ENCODE data around the gene CAMK1D.

CAMK1D gene

DNA sequence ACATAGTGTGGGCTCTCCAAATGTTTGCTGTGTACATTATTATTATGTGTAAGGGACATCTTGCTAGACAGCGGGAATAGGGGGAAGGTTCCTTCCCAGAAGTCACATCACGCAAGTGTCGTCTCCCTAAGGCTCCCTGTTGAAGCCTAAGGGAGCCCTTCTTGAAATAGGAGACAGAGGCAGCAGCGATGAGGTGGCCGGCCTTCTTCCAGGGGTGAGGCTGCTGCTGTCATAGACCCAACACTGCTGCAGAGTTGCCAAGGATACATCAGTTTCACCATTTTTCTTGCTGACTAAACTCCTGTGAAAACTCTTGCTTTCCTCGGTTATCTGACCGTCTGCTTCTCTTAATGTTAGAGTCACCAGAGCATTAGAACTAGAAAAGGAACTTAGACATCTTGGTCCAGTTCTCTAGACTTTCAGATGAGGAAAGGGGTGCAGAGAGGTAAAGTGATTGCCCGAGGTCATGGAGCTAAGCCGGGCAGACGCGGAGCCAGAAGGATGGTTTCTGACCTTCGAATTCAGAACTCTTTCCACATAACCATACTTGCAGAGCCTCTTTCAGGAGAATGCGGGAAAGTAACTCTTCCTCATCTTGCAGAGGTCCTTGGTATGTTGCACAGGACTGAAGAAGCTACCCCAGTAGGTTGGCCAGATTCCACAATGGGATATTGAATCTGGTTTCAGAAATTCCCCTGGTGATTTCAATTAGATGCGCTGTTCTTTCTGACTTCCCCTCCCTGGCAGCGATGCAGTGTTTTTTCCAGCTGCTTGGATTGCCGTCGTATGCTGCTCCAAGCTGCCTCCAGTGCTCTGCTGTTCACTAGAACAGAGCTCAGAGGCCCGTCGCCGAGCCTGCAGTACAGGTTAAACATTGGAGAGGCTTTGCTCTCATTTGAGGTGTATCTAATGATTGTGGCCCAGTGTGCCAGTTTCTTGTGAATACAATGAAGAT, 217.1 kb downstream of the CAMK1D start:
- DNase-seq: no peak

DNA sequence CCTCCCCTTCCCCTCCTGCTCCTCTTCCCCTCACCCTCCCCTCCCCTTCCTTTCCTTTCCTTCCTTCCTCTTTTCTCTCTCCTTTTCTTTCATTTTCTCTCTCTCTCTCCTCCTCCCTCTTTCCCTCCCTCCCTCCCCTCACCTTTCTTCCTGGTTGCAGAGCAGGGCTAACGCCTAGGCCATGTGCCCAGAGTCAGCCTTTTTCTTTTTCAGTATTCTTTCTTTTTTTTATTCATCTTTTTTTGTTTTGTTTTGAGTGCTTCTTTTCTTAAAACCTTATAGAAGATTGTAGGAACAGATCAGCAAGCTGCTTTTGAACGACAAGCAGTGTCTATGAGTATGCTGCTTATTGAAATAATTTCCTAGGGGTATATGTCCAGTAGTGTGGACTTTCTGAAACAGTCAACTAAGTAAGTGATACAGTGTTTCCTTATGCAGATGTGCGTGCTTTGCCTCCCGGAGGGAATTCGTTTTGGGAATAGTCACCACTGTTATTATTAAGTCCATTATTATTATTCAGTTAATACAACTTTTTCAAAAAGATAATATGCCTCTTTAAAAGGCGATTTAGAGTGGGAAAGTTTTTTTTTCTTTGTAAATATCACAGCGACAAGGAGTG, 219.2 kb downstream of the CAMK1D start:
- no peak for DNase-seq

- no peak for DNase-seq
Observed at GRCh38 chr10:12572281-12572680, 222.9 kb downstream of the CAMK1D start.

- DNase-seq: no peak
Observed at GRCh38 chr10:12577610-12578009, 228.3 kb downstream of the CAMK1D start.

DNA sequence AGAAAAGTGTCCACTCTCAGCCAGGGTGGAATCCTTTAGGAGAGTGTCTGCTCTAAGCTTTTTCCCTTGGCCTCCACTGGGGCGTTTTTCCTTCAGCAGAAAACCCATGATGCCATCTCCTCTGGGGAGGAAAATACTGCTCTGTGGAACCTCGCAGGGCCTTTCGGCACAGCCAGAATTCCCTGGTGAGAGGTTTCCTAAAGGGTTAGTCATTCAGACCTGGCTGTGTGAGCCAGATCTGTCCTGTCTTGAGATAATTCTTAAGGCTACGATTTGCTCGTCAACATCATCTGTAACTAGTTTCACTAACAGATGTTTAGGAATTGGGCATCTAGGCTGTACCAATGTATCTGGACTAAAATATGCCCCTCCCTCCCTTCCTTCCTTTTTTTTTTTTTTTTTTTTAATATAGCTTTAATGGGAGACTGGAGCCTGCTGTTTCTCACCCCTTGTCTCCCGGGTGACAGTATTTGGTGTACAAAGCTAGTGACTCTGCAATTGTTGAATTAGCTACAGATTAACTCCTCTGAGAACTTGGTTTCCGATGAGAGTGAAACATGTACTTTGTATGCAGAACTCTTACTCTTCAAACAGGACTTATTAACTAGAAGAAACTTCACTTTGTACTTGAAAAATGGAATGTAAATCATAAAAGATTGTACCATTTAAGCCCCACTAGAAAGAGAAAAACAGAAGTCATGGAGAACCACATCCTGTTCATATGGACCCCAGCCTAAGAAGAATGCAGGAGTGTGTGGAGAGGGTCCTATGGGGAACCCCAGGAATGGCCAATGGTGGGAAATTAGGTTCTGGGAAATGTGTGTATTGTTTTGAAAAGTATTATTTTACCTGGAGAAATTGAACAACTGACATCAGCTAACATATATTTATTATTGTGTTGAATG, 230.9 kb downstream of the CAMK1D start:
- no peak for DNase-seq

DNA sequence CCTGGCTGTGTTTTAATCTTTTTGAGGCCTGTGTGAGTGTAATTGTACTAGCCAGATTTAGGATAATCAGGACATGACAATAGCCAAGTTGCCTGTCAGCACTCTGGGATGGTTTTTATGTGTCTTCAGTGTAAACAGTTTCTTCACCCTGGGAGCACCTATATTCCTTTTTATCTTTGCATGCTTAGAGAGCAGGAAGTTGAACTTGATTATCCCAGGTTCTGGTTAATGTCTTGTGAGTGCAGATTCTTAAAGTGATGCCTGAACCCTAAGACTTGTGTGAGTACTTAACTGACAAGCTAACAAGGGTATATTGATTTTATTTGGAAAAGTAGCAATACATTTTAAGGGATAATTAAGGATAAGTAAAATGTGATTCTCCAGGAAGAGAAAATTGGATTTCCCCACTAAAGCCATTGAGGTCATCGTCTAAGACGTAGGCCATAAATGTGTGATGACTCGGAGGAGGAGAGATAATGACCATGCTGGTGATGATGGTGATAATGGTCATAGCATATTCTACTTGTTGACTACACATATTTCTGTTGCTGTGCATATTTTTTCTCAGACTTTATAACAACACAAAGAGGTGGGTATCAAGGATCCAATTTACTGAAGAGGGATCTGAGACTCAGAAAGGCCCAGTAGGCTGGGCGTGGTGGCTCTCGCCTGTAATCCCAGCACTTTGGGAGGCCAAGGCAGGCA, 234.7 kb downstream of the CAMK1D start:
- DNase-seq: no peak

DNA sequence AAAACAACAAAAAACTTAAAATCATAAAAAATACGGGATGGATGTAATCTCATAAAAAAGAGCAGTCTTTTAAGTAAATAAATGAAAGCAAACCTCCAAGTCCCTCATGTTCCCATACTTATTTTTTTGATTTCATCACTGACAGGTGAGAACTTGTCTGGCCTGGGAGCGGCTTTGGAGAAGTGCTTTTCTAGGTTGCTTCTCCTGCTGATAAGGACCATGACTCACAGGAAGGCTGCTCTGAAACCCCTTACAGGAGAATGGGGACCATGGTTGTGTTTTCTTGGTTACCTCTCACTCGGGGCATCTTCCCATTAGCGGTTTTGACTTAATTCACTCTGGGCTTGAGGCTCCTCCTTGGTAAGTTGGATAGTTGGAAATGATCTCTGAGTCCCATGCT, 237.4 kb downstream of the CAMK1D start:
- DNase-seq: no peak

GRCh38 chr10:12587451-12587888, 238.1 kb downstream of the CAMK1D start:
- no peak for DNase-seq

GRCh38 chr10:12588091-12588860, 238.9 kb downstream of the CAMK1D start:
- no peak for DNase-seq

DNA sequence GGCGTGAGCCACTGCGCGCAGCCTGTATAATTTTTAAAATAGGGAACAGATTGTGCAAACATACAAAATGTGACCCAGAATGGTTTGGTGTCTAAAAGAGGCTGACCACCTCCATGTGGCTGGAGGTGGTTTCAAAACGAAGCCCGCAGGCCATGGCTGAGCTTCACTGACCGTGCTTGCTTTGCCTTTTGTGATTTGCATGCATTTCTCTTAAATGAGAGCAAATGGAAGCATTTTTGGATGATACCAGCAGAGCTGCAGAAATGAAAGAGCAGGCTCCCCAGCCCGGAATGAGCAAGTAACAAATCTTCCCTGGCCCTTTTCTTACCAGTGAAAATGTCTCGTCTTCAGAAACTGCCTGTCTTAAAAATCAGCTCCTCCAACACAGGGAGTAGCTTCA, 239.9 kb downstream of the CAMK1D start:
- DNase-seq: no peak

DNA sequence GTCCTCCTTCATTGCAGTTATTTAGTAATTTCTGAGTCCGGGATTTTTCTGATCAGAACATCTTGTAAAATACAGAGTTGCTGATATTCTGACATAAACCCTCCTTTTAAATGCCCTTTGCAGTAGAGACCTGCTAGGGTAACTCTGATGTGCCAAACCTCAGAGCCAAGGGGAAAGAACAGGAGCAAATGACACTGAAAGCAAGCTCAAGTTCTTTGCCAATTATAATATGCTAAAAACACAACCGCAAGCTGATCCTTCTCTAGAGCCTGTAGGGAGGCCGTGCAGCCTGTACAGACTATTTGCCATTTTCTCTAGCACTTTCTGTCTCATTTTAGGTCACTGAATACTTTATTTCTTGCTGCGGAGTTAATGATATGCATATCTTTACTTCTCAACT, 240.4 kb downstream of the CAMK1D start:
- no peak for DNase-seq

GRCh38 chr10:12590675-12591659, 241.6 kb downstream of the CAMK1D start:
- no peak for DNase-seq

DNA sequence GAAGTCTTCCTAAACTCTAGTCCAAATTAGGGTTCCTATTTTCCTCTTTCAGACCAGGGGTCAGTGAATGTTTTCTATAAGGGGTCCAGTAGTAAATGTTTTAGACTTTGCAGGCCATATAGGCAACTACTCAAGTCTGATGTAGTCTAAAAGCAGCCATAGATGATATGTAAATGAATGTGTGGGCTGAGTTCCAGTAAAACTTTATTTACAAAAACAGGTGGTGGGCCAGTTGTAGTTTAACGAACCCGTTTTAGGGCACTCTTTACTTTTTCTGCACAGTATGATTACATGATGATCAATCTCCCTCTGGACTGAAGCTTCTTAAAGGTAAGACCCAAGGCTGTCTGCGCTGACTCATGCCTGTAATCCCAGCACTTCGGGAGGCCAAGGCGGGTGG, 243.6 kb downstream of the CAMK1D start:
- no peak for DNase-seq

DNA sequence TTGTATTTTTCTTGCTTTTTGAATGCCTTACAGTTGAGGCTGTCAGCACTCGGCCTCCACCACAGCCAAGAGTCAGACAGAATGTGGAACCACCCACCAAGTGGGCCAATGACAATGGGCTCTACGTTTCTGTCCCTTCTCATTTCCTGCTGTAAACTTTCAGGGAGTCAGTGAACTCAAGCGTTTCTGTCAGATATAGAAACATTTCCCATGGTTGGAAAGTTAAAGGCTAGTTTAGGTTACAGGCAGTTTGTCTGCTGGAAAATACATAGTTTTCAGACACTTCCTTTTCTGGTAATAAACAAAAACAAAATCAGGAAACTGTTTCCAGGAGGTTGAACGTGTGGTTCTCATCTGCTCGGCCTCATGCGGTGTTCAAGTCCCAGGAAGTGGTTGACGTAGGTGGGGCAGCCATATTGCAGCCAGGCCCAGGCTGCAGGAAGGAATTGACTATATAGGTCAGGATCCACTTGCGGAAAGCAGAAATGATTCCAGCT, 245.1 kb downstream of the CAMK1D start:
- no peak for DNase-seq

DNA sequence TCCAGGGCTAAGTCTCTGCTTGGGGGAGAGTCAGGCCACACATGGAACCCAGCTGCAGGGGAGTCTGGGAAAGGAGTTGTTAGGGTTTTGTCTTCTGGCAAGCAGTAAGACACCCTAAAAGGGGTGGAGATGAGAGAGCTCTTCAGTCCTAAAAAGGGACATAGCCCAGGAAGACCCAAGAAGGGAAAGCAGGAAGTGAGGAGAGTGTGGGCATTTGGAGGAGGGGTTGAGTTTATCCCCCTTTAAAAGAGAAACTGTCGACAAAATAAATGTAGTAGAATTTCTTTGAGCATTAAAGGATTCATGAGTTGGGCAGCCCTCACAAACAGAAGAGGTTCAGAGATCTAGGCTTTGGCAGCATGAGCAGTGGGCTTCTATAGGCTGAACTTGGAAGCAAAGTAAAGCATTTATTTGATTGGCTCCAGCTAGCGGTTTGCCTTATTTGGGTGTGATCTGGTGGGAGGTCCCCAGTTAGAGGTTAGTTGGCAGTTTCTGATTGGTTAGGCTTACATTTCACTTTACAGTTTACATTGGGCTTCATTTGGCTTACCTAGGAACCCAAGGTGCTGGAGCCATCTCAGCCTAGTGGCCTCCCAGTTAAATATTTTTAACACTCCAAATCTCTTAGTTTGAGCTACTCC, 246.7 kb downstream of the CAMK1D start:
- no peak for DNase-seq

DNA sequence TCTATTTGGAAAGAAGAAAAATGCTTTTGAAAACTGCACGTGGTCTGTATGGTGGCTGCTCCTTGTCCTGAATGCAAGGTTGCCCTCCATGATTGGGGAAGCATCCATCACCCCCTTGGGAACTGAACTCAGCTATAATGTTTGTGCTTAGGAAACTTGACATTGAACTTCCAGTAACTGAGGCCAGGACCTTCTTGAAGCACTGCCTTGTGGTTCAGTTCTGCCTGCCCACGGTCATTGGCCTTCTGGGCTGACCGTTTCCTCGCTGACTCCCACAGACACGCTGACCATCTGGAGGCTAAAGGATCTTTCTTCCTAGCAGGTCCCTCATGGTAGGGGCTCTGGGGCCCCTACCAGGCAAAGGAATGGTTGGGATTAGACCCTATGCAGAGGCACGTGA, 247.8 kb downstream of the CAMK1D start:
- DNase-seq: no peak

DNA sequence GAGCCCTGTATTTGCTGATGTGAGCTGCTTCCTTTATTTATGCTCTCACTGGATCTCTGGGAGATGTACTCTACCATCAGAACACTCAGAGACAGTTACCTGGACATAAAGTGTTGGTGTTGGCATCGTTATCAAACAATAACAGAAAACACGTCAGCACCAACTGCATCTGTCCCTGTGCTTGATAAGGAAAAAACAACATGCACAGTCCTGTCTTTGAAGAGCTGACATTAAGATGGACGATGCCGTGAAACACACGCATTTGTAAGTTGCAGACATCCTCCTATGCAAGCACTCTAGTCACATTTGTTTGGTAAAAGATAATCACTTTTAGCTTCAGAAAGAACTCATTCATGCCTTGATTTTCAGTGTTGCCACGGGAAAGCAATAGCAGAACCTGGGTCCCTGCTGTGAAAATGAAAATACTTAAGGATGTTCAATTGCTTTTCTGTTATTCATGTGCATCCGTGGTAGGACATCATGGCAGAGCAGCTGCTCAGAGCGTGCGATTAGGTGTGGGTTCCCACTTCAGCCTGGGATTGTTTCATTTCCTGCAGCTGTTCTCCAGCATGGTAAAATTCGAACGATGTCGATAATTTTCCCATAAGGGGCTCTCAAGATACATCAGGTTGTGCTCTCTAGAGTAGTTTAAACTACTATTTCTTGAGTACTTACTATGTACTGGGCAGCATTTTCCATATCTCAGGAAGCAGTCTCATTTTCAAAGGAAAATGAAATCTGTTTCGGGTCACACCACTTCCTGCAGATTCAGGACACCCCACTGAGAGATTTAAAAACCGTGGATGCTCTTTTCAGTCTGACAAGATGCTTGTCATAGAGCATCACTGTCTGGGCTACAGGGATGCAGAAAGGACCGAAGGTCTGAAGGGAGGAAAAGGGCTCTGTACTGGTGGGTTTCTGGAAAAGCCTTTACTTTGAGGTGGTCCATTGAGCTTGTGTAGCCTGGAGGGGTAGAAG, 248.7 kb downstream of the CAMK1D start:
- DNase-seq: no peak

GRCh38 chr10:12600652-12601051, 251.3 kb downstream of the CAMK1D start:
- DNase-seq: no peak
